ENCODE data around the gene EPHA3.

Gene EPHA3

DNA sequence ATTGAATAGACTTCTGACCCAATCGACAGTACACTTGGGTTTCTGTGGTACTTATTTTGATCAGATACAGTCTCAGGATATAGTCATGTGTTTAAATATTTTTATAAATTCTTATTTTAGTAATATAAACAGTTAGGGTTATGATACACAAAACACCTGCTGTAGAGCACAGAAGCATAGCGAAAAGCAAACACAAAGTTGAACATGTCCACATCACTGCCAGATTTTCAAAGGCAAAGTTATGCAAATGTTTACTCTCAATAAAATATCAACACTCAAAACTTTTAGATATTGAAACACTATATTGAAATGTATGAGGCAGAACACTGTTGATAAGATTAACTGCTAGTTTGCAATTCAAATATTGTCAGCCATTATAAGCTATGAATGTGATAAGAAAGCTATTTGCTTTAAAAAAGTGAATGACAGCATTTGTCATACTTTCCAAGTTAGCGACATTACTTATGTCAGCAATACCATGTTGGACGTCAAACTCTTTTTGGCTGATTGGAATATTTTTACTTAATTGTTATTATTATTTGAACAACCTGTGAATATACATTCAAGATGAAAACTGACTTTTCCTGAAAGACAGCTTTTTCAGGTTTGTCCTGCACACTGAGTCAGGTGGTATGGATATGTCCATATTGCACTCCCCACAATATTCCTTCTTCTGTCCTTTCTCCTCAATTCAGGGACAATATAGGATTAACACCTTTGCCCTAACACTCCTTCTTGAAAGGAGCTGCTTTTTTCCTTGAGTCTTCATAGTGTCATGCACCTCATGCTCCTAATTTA lies 367.1 kb downstream of the EPHA3 start:
- no peak for DNase-seq

DNA sequence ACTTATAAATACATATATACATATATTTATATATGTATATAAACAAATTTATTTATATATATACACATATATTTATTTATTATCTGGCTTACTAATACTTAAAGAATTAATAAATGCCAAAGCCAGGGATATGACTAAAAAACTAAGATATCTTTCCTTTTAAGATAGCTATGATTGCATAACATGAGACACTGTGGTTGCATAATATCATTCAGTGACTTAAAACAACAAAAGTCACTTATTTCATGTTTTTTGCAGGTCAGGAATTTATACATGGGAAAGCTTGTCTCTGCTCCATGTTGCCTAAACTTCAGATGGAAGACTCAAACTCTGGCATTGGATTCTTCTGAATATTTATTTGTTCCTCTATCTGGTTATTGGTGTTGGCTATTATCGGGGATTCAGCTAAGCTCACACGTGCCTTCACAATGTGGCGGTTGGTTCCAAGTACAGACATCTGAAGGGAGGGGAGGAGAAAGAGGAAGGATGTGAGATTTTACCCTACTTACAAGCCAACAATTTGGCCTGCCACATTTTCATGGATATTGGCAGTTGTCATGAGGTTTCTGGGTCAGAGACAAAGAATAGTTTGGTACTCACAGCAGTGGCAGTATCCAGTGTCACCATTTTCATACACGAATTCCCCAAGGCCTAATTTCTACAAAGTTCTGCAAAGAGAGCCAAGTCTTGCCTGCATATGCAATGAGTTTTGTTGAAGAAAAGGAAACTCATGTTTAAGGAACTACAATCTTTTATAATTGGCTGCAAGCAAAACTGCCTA lies 381.6 kb downstream of the EPHA3 start:
- DNase-seq: no peak

DNA sequence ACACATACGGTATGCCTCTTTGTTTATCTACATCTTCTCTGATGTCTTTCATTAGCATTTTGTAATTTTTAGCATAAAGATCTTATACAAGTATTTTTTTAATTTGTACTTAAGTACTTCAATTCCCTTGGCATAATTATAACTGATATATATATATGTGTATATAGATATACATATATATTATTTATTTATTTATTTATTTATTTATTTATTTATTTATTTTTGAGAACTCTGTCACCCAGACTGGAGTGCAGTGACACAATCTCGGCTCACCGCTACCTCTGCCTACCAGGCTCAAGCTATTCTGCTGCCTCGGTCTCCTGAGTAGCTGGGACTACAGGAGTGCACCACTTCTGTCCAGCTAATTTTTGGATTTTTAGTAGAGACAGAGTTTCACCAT lies 382.7 kb downstream of the EPHA3 start:
- DNase-seq: no peak

DNA sequence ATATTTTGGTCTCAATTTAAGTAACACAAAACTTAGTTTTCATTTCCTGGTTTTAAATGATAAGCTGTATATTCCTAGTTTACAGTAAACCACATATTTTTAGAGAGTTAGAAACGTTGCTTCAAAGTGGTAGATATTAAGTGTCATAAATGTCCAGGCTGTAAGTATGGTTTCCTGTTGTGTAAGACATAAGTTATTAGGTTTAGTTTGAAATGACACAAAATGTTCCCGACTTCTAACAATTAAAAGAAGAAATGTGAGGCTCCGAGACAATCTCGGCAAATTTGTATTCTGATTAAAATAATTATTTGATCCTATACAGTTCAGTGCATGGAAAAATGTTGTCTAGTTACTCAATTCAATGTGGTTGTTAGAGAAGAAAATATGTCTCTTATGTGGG lies 387.3 kb downstream of the EPHA3 start:
- DNase-seq: no peak

DNA sequence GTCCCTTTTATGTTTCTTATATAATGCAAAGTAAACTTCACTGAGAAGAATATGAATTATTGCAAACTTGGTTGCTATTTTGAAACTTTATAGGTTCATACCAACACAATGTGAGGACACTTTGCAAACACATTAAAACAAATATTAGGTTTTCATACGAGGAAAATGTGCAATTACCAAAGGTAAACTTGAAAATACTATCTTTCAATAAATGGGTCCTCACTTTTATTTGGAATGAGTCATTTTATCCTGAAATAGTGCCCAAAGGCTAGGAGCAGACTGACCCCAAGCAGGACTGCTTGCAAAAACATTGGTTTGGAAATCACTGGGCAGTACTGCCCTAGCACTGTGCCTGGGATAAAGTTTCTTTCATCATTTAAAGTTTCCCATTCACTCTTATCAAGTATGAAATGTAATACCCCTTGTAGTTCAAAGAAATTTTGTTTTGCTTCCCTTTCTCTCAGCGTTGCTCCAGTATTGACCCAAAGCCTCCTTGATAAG lies 396.5 kb downstream of the EPHA3 start:
- DNase-seq: no peak

DNA sequence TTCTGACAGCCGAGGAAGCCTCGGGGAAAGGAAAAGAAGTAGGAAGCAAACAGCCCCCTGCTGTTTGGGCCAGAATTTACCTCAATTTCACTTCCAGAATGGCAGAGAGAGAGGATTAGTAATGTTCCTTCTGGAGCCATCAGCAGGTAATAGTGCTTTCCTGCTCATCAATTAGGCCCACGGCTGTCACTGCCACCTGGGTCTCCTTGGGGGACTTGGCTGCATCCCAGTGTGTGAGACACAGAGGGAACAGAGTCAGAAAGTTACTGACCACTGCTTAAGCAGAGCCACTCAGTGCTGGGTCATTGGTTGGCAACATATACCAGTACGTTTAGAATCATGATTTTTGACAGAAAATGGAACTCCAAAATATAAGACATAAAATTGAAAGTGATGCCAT lies 397.0 kb downstream of the EPHA3 start:
- DNase-seq: no peak

DNA sequence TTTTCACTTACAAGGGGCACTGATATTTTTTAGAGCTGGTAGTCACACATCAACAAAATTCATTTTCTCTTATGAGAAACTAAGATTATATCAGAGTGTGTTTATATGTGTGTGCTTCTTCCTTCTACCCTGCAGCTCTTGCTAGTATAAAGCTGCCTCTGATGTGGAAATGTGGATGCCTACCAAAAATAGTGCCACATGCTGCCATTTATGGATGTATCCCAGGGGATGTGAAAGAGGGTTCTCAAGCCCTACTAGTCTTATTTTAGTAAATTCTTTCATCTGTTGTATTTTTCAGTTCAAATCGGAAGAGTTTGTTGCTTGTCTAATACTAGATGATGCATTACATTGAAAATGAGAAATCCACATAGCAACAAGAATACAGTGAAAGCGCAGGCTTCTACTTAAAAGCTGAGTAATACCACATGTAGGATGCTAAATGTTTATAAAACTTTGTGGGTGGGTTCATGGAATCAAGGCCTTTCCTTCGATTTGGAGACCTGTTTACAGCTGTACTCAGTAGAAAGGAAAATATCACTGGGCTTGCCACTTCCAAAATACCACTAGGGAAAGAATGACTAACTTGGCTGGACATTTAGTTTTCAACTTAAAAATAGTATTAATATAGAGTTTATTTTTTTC lies 399.2 kb downstream of the EPHA3 start:
- no peak for DNase-seq

DNA sequence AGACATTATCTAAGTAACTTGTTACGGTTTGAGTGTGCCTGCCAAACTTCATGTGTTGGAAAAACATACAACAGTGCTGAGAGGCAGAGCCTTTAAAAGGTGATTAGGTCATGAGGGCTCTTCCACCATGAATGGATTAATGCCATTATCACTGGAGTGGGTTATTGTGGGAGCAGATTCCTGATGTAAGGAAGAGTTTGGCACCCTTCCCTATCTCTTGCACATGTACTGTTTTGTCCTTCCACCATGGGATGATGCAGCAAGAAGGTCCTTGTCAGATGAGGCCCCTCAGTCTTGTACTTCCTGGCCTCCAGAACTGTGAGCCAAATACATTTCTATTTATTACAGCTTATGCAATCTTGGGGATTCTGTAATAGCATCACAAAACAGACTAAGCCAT lies 413.9 kb downstream of the EPHA3 start:
- DNase-seq: no peak

DNA sequence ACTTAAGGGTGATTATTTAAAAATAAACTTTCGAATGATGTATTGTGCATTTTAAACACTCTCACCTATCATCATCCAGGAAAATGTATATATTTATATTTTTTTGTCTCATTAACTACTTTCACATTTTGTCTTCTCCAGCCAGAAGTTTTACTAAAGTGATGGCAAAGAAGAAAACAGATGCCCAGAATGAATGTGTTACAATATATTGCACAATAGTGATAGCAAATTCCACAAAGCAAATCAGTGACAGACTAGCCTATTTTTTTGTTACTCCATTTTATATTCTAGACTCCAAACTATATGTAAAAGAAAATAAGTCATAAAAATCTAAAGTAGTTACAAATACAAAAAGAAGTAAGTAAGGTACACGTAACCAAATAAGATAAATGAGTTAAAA lies 414.7 kb downstream of the EPHA3 start:
- DNase-seq: no peak

DNA sequence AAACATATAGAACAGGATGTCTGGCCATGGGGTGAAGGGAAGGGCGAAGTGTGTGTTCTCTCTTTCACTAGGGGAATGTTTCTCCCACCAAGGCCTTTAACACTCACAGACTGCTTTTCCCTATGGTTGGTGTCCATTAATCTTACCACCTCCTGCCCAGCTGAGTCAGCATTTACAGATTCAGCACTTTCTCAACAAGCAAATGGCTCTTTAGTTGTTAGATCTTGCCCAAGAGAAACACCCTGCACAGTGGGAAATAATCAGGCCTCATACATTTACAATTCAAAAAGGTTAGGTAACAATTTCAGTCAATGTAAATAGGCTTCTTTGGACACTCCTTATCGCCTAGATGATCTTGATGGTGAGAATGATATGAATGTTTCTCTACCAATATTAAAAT lies 418.2 kb downstream of the EPHA3 start:
- no peak for DNase-seq

DNA sequence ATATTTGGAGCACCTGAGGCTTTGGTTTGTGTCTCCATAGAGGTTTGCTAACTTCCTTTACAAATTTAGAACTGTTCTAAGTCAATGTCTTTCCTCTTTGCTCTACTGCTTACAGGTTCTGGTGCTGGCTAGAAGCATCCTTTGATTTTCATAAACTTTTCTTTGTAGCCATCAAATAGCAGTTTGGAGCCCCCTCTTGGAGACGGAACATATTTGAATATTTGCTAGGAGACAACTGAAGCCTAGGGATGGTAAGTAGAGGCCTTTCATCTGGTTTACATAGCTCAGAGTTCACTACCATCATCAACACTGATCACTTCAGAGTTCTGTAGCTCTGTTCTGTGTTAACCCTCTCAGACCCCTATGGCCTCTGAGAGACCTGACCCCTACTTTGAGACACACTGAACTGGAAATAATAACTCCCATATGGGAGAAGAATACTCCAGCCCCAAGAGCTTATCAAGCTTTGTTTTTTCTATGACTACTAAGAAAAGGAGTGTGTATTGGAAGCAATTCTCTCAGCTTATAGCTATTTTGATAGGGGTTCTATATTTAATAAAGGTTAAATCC lies 420.4 kb downstream of the EPHA3 start:
- no peak for DNase-seq
